Smooth muscle cell (in vitro differentiated cells): Measurements from ENCODE around the gene PRELP. TPM values are rescaled to one million over a fixed set of nuclear protein-coding genes. Genes with fewer than 3 reads are reported as not detected.

Experiments
- DNase-seq: peaks from one replicate; lab custom pipeline; 2025; ENCODE audit not compliant: unreplicated experiment; lab: John Stamatoyannopoulos, UW
- H2AFZ ChIP-seq: fragments of 200-600 bp; sonication (generic); 2 replicates; pipeline ENCODE4 v1.6.0; 2016; ENCODE audit warnings: antibody characterized with exemption, low read depth, mild to moderate bottlenecking
- H3F3A ChIP-seq: fragments of 200-600 bp; sonication (generic); 2 replicates; pipeline ENCODE4 v1.6.0; 2017; ENCODE audit warnings: antibody characterized with exemption, low read depth
- H3K27ac ChIP-seq: fragments of 200-600 bp; sonication (generic); 2 replicates; pipeline ENCODE4 v1.5.1; 2016; ENCODE audit warnings: low read depth, mild to moderate bottlenecking
- H3K27me3 ChIP-seq: fragments of 200-600 bp; sonication (generic); 2 replicates; pipeline ENCODE4 v1.6.1; 2016; ENCODE audit warnings: low read depth, mild to moderate bottlenecking
- H3K36me3 ChIP-seq: fragments of 200-600 bp; sonication (generic); 2 replicates; pipeline ENCODE4 v1.5.1; 2016; ENCODE audit warnings: low read depth
- H3K4me1 ChIP-seq: fragments of 200-600 bp; sonication (generic); 2 replicates; pipeline ENCODE4 v1.5.1; 2016; ENCODE audit warnings: low read depth
- H3K4me2 ChIP-seq: fragments of 200-600 bp; sonication (generic); 2 replicates; pipeline ENCODE4 v1.6.0; 2016; ENCODE audit warnings: mild to moderate bottlenecking
- H3K4me3 ChIP-seq: fragments of 200-600 bp; sonication (generic); 2 replicates; pipeline ENCODE4 v1.5.1; 2016; ENCODE audit warnings: mild to moderate bottlenecking
- H3K79me2 ChIP-seq: fragments of 200-600 bp; sonication (generic); 2 replicates; pipeline ENCODE4 v1.6.0; 2016; ENCODE audit warnings: low read depth, mild to moderate bottlenecking
- H3K9ac ChIP-seq: fragments of 200-600 bp; sonication (generic); 2 replicates; pipeline ENCODE4 v1.6.0; 2016; ENCODE audit warnings: low read depth
- H3K9me3 ChIP-seq: fragments of 200-600 bp; sonication (generic); replicated peaks from 2 replicates; pipeline ENCODE4 v1.5.1; 2016; ENCODE audit warnings: low read depth
- H4K20me1 ChIP-seq: fragments of 200-600 bp; sonication (generic); 2 replicates; pipeline ENCODE4 v1.6.0; 2016; ENCODE audit warnings: low read depth
- CTCF ChIP-seq: fragments of 200-600 bp; sonication (generic); IDR thresholded peaks from 2 replicates; pipeline ENCODE4 v1.5.1; 2017; ENCODE audit warnings: borderline replicate concordance, mild to moderate bottlenecking, antibody characterized with exemption; ENCODE audit not compliant: insufficient read depth, poor library complexity, severe bottlenecking
- WGBS: methylation state at CpG from one replicate; pipeline ENCODE4 v1.1.7; 2016; ENCODE audit warnings: low lambda C conversion rate; 5-methylcytosine and 5-hydroxymethylcytosine counted together
- polyA plus RNA-seq: library from polyadenylated mRNA; unstranded; fragments of >200 nt; fragmentation: Nextera tagmentation; extraction: Ambion mirVana; gene quantifications from 2 replicates; pipeline ENCODE4 v1.2.1, GENCODE V29; 2016
- total RNA-seq: library from RNA; depleted of rRNA; stranded (reverse); fragments of >200 nt; gene quantifications from 2 replicates; pipeline ENCODE4 v1.2.3, GENCODE V29; 2014

PRELP gene
- total and polyA plus RNA-seq, 2 experiments from 2014 or later: 0.04 to 2.1 TPM

GRCh38 chr1:203478231-203478630, 2.6 kb downstream of the PRELP start:
- Histone ChIP-seq H3K9me3 (no peaks in the 10 kb centered on the region), H3K27ac (no peak overlapping the region), H3K4me1 (peaks cover 25% of the 10 kb centered on the region), H2AFZ (no peak overlapping the region), H3K4me3 (no peak overlapping the region), H3F3A (peaks cover 26% of the 10 kb centered on the region), H3K27me3 (no peaks in the 10 kb centered on the region), H3K79me2 (no peaks in the 10 kb centered on the region), H3K36me3 (no peaks in the 10 kb centered on the region), H3K4me2 (no peak overlapping the region), H3K9ac (no peak overlapping the region), H4K20me1 (no peaks in the 10 kb centered on the region)
- WGBS: 75% methylated on average over 3 of the region's 3 CpGs
- no peak for DNase-seq
- TF ChIP-seq CTCF: no peak

- H3K27me3 ChIP-seq: no peaks in the 10 kb centered on the region
- H3K9ac ChIP-seq: no peak overlapping the region
- no peak for DNase-seq
- no peak overlapping the region for H2AFZ ChIP-seq
- no peak overlapping the region for H3K4me3 ChIP-seq
- WGBS: 79% methylated on average over 5 of the region's 5 CpGs
- no peak for TF ChIP-seq CTCF
- no peaks in the 10 kb centered on the region for H3K36me3 ChIP-seq
- no peaks in the 10 kb centered on the region for H3K9me3 ChIP-seq
- H4K20me1 ChIP-seq: no peaks in the 10 kb centered on the region
- peaks cover 26% of the 10 kb centered on the region for H3F3A ChIP-seq
- peaks cover 25% of the 10 kb centered on the region for H3K4me1 ChIP-seq
- H3K27ac ChIP-seq: no peak overlapping the region
- H3K4me2 ChIP-seq: no peak overlapping the region
- no peaks in the 10 kb centered on the region for H3K79me2 ChIP-seq
Observed at GRCh38 chr1:203478986-203479385, 3.4 kb downstream of the PRELP start.

- Histone ChIP-seq H3K4me3 (no peak overlapping the region), H3K27ac (peak overlapping the region; percentile 34), H4K20me1 (no peaks in the 10 kb centered on the region), H3K27me3 (no peaks in the 10 kb centered on the region), H3K79me2 (no peaks in the 10 kb centered on the region), H3K36me3 (no peaks in the 10 kb centered on the region), H3K9me3 (no peaks in the 10 kb centered on the region), H3F3A (peaks cover 25% of the 10 kb centered on the region), H3K4me2 (peak overlapping the region; percentile 51), H2AFZ (peak overlapping the region; percentile 61), H3K9ac (no peak overlapping the region), H3K4me1 (peaks cover 25% of the 10 kb centered on the region)
- 72% methylated on average over 2 of the region's 2 CpGs for WGBS
- no peak for DNase-seq
- no peak for TF ChIP-seq CTCF
Observed at GRCh38 chr1:203479646-203480045, 4.0 kb downstream of the PRELP start.

GRCh38 chr1:203480084-203480483, 4.5 kb downstream of the PRELP start:
- Histone ChIP-seq H3K36me3 (no peaks in the 10 kb centered on the region), H4K20me1 (no peaks in the 10 kb centered on the region), H3K9ac (no peak overlapping the region), H2AFZ (peak overlapping the region; percentile 61), H3K27me3 (no peaks in the 10 kb centered on the region), H3K4me2 (peak overlapping the region; percentile 51), H3F3A (peaks cover 21% of the 10 kb centered on the region), H3K79me2 (no peaks in the 10 kb centered on the region), H3K27ac (peak overlapping the region; percentile 34), H3K9me3 (no peaks in the 10 kb centered on the region), H3K4me3 (no peak overlapping the region), H3K4me1 (peaks cover 21% of the 10 kb centered on the region)
- 80% methylated on average over 2 of the region's 2 CpGs for WGBS
- DNase-seq: no peak
- TF ChIP-seq CTCF: no peak
